Activated CD8-positive, alpha-beta memory T cell treated with anti-CD3 and anti-CD28 coated beads, Interleukin-2, amount 10 ng/mL, durations not matched to agents 7 days and 5 days (primary cell): ENCODE data around the gene CCNA2. TPM values are rescaled to one million over a fixed set of nuclear protein-coding genes. Genes with fewer than 3 reads are reported as not detected.

Source experiments
- ATAC-seq: fragments of 150-1000 bp; cut with Tn5 transposase; one replicate; pipeline ENCODE4 v1.10.0; 2021; ENCODE audit warnings: moderate library complexity
- CTCF ChIA-PET: fragments of 350-600 bp; sonication (Branson Sonifier 250); formaldehyde crosslinking; loops from one replicate; lab custom pipeline; 2021; ENCODE audit warnings: antibody characterized with exemption; lab: Charles Lee
- DNase-seq: peaks from one replicate; pipeline ENCODE4 v3.0.0-alpha.2; 2020
- H3K27ac Mint-ChIP-seq: one replicate; pipeline ENCODE4 v1.8.0; 2021; ENCODE audit warnings: mild to moderate bottlenecking, mixed read lengths
- H3K27me3 Mint-ChIP-seq: one replicate; pipeline ENCODE4 v1.8.0; 2021; ENCODE audit warnings: mixed read lengths
- H3K36me3 Mint-ChIP-seq: one replicate; pipeline ENCODE4 v1.8.0; 2021; ENCODE audit warnings: mild to moderate bottlenecking, mixed read lengths
- H3K4me1 Mint-ChIP-seq: one replicate; pipeline ENCODE4 v1.8.0; 2021; ENCODE audit warnings: mixed read lengths
- H3K4me3 Mint-ChIP-seq: one replicate; pipeline ENCODE4 v1.8.0; 2021; ENCODE audit warnings: mild to moderate bottlenecking, moderate library complexity, mixed read lengths
- H3K9me3 Mint-ChIP-seq: one replicate; pipeline ENCODE4 v1.8.0; 2022; ENCODE audit warnings: low read depth, mixed read lengths
- total RNA-seq, 2 experiments: library from RNA; stranded (reverse); gene quantifications; one replicate each; pipeline ENCODE4 v1.2.3, GENCODE V29; 2021

Gene CCNA2
- total RNA-seq, 2 experiments from 2014 or later: 125 to 129 TPM

DNA sequence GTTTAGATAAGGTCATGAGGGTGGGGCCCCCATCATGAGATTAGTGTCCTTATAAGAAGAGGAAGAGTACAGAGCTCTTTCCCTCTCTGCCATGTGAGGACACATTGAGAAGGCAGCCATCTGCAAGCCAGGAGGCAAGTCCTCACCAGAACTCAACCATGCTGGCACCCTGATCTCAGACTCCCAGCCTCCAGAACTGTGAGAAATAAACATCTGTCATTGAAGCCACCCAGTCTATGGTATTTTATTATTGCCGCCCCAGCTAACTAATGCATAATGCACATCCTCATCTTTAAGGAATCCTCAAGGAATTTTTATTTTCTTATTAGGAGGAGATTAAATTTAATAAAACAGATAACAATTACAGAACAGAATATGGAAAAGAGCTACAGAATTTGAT is 39.3 kb downstream of the CCNA2 start:
- Mint-ChIP-seq H3K4me3 (no peak overlapping the region), H3K4me1 (peaks cover 13% of the 10 kb centered on the region), H3K27ac (no peak overlapping the region), H3K36me3 (no peaks in the 10 kb centered on the region), H3K9me3 (no peaks in the 10 kb centered on the region), H3K27me3 (peaks cover 45% of the 10 kb centered on the region)
- no peak for DNase-seq
- ATAC-seq: no peak
- CTCF ChIA-PET: no interaction called here

DNA sequence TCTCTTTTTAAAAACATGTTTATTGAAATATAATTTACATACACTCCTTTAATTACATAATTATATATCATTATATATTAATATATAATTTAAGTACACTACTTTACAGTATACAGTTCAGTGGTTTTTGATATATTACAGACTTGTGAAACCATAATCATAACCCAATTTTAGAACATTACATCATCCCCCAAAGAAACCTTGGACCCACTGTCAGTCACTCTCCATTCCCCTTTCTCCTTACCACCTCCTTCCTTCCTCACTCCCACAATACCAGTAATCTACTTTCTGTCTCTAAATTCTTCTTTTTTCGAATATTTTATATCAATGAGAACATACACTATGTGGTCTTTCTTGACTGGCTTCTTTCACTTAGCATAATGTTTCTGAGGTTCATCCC is 40.5 kb downstream of the CCNA2 start:
- H3K36me3 Mint-ChIP-seq: no peaks in the 10 kb centered on the region
- H3K4me1 Mint-ChIP-seq: peaks cover 2% of the 10 kb centered on the region

DNA sequence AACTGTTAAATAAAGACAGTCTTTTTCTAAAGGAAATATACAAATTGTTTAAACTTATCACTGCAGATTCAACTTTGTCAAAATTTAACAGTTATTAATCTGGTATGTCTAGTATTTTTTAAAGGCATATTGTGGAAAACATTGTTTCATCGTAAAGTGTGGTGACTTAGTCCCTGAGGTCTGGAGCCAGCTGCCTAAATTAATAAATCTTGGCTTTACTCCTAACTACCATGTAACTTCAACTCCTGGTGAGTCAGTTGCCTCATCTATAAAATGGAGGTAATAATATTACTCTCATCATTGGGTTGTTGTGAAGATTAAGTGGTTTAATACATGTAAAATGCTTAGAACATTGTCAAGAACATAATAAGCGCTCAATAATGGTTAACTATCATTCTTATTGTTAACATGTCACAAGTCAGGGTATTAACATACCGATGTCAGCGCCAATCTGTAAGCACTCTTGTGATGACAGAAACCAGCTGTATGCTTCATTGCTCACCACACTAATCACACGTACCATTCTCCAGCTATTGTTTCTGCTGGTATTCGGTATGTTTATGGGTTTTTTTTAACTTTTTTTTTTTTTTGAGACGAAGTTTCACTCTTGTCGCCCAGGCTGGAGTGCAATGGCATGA is 44.6 kb downstream of the CCNA2 start:
- Mint-ChIP-seq H3K36me3 (peaks cover 2% of the 10 kb centered on the region), H3K9me3 (no peaks in the 10 kb centered on the region), H3K4me3 (no peak overlapping the region), H3K4me1 (peaks cover 20% of the 10 kb centered on the region), H3K27me3 (peaks cover 25% of the 10 kb centered on the region), H3K27ac (no peak overlapping the region)
- no peak for DNase-seq
- CTCF ChIA-PET: interaction anchor here (0.6 kb wide), 1 partner anchor 49 kb away, joined by 3 read pairs; no protein-coding TSS in a partner anchor
- ATAC-seq: no peak

More for the DNA sequence above, 40.5 kb downstream of the CCNA2 start:
- no peaks in the 10 kb centered on the region for H3K9me3 Mint-ChIP-seq
- no peak for DNase-seq
- no peak for ATAC-seq
- CTCF ChIA-PET: no interaction called here
- H3K27ac Mint-ChIP-seq: no peak overlapping the region
- no peak overlapping the region for H3K4me3 Mint-ChIP-seq
- H3K27me3 Mint-ChIP-seq: peaks cover 41% of the 10 kb centered on the region

DNA sequence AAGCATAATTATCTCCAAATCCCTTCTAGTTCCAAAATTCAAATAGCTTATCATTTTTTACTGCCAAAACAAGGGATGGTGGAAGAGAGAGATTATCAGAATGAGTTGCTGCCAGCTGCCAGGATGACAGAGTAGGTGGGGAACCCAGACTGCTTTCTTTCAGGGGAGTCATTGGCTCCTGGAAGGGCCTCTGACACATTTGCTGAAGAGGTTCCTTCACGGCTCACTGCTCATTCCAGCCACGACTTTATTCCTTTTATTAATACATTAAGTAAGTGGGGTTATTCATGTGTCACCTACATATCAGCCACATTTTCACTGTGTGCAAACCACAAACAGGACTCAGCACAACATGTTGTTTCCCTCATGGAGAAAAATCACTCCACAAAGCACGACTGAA is 46.1 kb downstream of the CCNA2 start:
- ATAC-seq: peak; percentile 39
- no peak overlapping the region for H3K27ac Mint-ChIP-seq
- DNase-seq: no peak
- peaks cover 20% of the 10 kb centered on the region for H3K4me1 Mint-ChIP-seq
- no peaks in the 10 kb centered on the region for H3K9me3 Mint-ChIP-seq
- CTCF ChIA-PET: interaction anchor here (1.2 to 1.3 kb wide), 2 partner anchors 19 to 45 kb away, joined by 3 read pairs; no protein-coding TSS in a partner anchor
- peaks cover 20% of the 10 kb centered on the region for H3K27me3 Mint-ChIP-seq
- H3K36me3 Mint-ChIP-seq: peaks cover 2% of the 10 kb centered on the region
- H3K4me3 Mint-ChIP-seq: no peak overlapping the region

DNA sequence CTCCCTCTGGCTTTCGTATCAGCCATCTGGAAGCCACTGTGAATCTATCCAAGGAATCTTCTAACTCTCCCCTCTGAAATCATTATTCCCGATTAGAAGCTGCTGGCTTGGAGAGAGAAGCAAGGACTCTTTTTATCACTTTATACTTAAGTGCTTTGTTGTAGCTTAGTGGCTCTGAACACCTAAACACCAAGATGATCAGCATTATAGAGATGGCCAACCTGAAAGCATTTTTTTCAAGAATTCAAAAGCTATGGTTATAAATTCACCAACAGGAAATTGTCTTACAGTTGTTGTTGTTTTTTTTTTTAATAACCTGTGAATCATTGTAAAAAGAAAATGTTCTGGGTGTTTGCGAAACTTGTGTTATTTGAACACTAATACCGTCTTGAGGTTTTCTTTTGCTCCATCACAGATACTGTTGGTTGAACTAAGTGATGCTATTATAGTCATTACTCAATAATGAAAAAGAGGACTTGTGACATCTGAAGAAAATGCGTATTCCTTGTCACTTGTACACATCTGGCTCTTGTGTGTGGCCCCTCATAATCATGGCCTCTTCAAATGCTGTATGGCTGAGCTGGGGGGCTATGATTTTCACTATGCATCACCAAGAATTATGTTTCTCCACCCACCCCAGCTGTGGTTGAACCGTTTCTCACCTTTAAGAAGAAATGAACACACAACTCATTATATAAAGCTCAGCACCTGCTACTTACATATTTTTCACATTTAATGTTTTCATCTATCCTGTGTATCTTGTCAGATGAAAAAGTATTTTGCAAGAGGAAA is 46.9 kb downstream of the CCNA2 start:
- Mint-ChIP-seq H3K27ac (peak overlapping the region; percentile 42), H3K36me3 (peaks cover 2% of the 10 kb centered on the region), H3K4me3 (no peak overlapping the region), H3K9me3 (no peaks in the 10 kb centered on the region), H3K27me3 (peaks cover 24% of the 10 kb centered on the region), H3K4me1 (peaks cover 20% of the 10 kb centered on the region)
- CTCF ChIA-PET: interaction anchor here (1.3 kb wide), 1 partner anchor 18 kb away, joined by 3 read pairs; no protein-coding TSS in a partner anchor
- peak; percentile 33 for ATAC-seq
- no peak for DNase-seq

DNA sequence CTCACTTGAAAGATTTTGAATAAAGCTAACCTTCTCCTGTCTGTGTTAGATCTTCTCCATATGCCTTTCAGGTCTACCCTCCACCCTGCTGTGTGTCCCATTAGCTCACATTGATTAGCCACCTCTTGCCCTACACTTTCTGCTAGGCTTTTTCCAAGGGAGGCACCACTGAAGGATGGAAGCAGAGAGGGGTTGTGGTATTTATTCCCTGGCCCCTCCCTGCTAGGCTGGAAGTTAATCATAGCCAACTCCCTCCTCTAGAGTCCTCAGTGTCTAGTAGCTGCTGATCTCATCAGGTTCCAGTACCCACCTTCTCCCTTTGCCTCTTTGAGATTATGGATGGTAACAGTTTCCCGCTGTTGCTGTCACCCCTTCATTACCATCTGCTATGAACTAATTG is 49.8 kb downstream of the CCNA2 start:
- Mint-ChIP-seq H3K9me3 (no peaks in the 10 kb centered on the region), H3K36me3 (peaks cover 2% of the 10 kb centered on the region), H3K4me3 (no peak overlapping the region), H3K27ac (no peak overlapping the region), H3K27me3 (peaks cover 35% of the 10 kb centered on the region), H3K4me1 (peaks cover 20% of the 10 kb centered on the region)
- CTCF ChIA-PET: no interaction called here
- ATAC-seq: no peak
- DNase-seq: no peak

DNA sequence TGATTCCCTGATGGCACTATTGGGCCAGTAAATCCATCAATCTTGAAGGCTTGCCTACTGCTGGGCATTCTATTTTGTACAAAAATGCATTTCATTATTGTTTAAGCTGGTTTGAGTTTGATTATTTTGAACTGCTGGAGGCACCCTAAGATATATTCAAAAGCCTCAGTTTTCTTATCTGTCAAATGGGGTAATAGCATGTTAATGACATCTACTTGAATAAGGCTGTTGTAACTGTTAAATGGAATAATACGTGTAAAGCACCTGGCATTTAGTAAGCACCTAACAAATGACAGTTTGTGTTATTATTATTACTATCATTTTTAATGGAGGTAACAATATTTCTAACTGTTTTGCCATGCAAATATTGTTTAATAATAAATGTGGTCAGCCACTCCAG is 51.8 kb downstream of the CCNA2 start:
- ATAC-seq: no peak
- H3K27ac Mint-ChIP-seq: no peak overlapping the region
- CTCF ChIA-PET: no interaction called here

DNA sequence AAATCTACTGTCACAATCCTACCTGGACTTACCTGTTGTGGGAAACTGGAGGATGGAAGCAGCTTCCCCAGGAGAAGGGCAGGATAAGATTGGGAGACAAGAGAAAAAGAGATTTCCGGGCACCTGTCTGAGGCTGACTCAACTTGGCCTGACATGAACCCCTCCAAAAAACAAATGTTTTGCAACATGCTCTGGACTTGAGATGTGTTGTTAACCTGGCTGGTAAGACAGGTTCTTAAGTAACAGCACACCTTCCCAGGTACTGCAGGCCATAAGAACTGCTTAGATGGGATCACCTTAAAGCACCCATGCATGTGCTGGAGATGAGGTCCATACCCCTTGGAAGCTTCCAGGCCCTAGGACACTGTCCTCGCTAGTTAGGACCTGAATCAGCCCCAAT is 54.3 kb downstream of the CCNA2 start:
- Mint-ChIP-seq H3K9me3 (no peaks in the 10 kb centered on the region), H3K4me3 (no peak overlapping the region), H3K27me3 (peaks cover 63% of the 10 kb centered on the region), H3K4me1 (peaks cover 4% of the 10 kb centered on the region), H3K27ac (no peak overlapping the region), H3K36me3 (no peaks in the 10 kb centered on the region)
- CTCF ChIA-PET: no interaction called here
- ATAC-seq (no peak), DNase-seq (no peak)

More for the DNA sequence above, 51.8 kb downstream of the CCNA2 start:
- DNase-seq: no peak
- Mint-ChIP-seq H3K36me3 (peaks cover 2% of the 10 kb centered on the region), H3K4me1 (peaks cover 6% of the 10 kb centered on the region), H3K9me3 (no peaks in the 10 kb centered on the region), H3K27me3 (peaks cover 43% of the 10 kb centered on the region), H3K4me3 (no peak overlapping the region)

DNA sequence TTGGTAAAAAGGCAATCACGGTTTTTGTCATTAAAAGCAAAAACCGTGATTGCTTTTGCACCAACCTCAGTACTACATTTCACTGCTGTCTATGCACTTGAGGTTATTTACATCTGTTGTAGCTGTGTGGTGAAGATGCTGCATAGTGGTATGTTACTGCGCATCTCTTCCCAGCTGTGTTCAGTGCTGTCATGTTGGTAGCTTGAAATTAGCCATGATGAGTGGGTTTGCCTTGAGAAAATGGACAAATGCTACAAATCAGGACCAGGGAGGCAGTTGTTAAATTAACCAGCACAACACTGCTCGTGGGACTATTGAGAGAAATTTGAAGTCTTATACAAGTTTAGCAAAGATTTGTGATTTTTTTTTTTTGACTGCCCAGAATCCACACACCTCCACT is 56.5 kb downstream of the CCNA2 start:
- H3K36me3 Mint-ChIP-seq: no peaks in the 10 kb centered on the region
- peaks cover 8% of the 10 kb centered on the region for H3K4me1 Mint-ChIP-seq
- H3K27me3 Mint-ChIP-seq: peaks cover 76% of the 10 kb centered on the region
- H3K4me3 Mint-ChIP-seq: no peak overlapping the region
- no peaks in the 10 kb centered on the region for H3K9me3 Mint-ChIP-seq
- CTCF ChIA-PET: no interaction called here
- DNase-seq (no peak), ATAC-seq (no peak)
- H3K27ac Mint-ChIP-seq: no peak overlapping the region

Other genes starting within 250 kb of the CCNA2 start
- gene ANXA5, start 126.9 kb downstream of the CCNA2 start, total RNA-seq: 100 to 1,000 TPM; 142 to 152 TPM
- gene SMIM43, start 58.7 kb downstream of the CCNA2 start, total RNA-seq: under 1 TPM in 1 of 2 experiments, not detected in 1; 0.18 TPM
- 10 to 100 TPM; 59.5 to 61.0 TPM for gene EXOSC9, start 22.6 kb downstream of the CCNA2 start, total RNA-seq
- 10 to 100 TPM; 17.9 to 18.8 TPM for gene BBS7, start 46.6 kb upstream of the CCNA2 start, total RNA-seq
- gene TRPC3, start 128.2 kb upstream of the CCNA2 start, total RNA-seq: 1 to 10 TPM in 1 of 2 experiments, under 1 TPM in 1; 0.84 to 2.1 TPM